Body of pancreas (tissue), 4 donors: ENCODE results near the gene MMUT.

Experiments
- POLR2A ChIP-seq, 3 donors: fragments of 450-650 bp; IDR thresholded peaks; one replicate each; pipeline ENCODE4 v1.6.1; 2016; ENCODE audit warnings: antibody characterized with exemption in 3 of 3, mild to moderate bottlenecking in 2 of 3
- TF ChIP-seq, protein P1 (sequence below), 7 experiments: fragments of 450-650 bp in 4 of 7; fragments of 200-600 bp in 3 of 7; sonication (generic) in 3 of 7; IDR thresholded peaks; one replicate each; pipeline ENCODE4 v1.5.1; 2016 to 2019; ENCODE audit warnings: antibody characterized with exemption in 7 of 7

- TF ChIP-seq POLR2A (IDR thresholded peaks at IDR 0.05) = no peak
- TF ChIP-seq, protein P1, sequence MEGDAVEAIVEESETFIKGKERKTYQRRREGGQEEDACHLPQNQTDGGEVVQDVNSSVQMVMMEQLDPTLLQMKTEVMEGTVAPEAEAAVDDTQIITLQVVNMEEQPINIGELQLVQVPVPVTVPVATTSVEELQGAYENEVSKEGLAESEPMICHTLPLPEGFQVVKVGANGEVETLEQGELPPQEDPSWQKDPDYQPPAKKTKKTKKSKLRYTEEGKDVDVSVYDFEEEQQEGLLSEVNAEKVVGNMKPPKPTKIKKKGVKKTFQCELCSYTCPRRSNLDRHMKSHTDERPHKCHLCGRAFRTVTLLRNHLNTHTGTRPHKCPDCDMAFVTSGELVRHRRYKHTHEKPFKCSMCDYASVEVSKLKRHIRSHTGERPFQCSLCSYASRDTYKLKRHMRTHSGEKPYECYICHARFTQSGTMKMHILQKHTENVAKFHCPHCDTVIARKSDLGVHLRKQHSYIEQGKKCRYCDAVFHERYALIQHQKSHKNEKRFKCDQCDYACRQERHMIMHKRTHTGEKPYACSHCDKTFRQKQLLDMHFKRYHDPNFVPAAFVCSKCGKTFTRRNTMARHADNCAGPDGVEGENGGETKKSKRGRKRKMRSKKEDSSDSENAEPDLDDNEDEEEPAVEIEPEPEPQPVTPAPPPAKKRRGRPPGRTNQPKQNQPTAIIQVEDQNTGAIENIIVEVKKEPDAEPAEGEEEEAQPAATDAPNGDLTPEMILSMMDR (IDR thresholded peaks at IDR 0.05) = no peak
Measured at GRCh38 chr6:49499126-49499525, 36.1 kb upstream of the MMUT start.
